Mucosa of descending colon (tissue), 3 donors: ENCODE data around the gene SPTBN1. TPM values are rescaled to one million over a fixed set of nuclear protein-coding genes. Genes with fewer than 3 reads are reported as not detected.

Source experiments
- ATAC-seq: fragments of 200-7000 bp; cut with Tn5 transposase; one replicate; pipeline ENCODE4 v1.9.1; 2020; ENCODE audit warnings: mild to moderate bottlenecking, moderate library complexity
- DNase-seq, 3 donors: peaks; one replicate each; pipeline ENCODE4 v3.0.0-alpha.2; 2020
- H3K36me3 ChIP-seq: fragments of 200-600 bp; one replicate; pipeline ENCODE4 v1.8.0; 2021; ENCODE audit warnings: low read depth, mild to moderate bottlenecking
- H3K4me1 ChIP-seq: fragments of 200-600 bp; one replicate; pipeline ENCODE4 v1.8.0; 2021; ENCODE audit warnings: low read depth, mild to moderate bottlenecking
- H3K4me3 ChIP-seq: fragments of 200-600 bp; one replicate; pipeline ENCODE4 v1.8.0; 2021; ENCODE audit warnings: mild to moderate bottlenecking
- H3K9me3 ChIP-seq: fragments of 200-600 bp; one replicate; pipeline ENCODE4 v1.8.0; 2021; ENCODE audit warnings: mild to moderate bottlenecking
- intact Hi-C, 2 donors: fragments of 100-400 bp; cut with DNase I in 1 of 2; cut with micrococcal nuclease in 1 of 2; formaldehyde crosslinking; loops; one replicate each; pipeline versions ENCODE4 v1.11.0 to v1.11.1; 2022; cut with DNase I, micrococcal nuclease
- total RNA-seq, 3 donors: library from RNA; stranded (reverse); fragmentation: NEBNext Ultra II Directional in 2 of 3; extraction: Animal tissue kit (Norgen Biotek cat#: 25700) in 2 of 3; gene quantifications; one replicate each; pipeline versions ENCODE4 v1.2.1 to v1.2.4, GENCODE V29; 2021 to 2023
- TF ChIP-seq, protein P1 (sequence below): fragments of 200-600 bp; IDR thresholded peaks from one replicate; pipeline ENCODE4 v1.8.0; 2022; ENCODE audit warnings: antibody characterized with exemption, mild to moderate bottlenecking
- donor health status: DM: no; HTN: no; CAD: no; lungs with moderate emphysema.
- donor health status: DM: no; HTN: no; CAD: no.
- donor health status: DM: no; HTN: yes; CAD: no.

The SPTBN1 gene
- total RNA-seq, 3 donors from 2014 or later = 237 to 396 (median 392) TPM

DNA sequence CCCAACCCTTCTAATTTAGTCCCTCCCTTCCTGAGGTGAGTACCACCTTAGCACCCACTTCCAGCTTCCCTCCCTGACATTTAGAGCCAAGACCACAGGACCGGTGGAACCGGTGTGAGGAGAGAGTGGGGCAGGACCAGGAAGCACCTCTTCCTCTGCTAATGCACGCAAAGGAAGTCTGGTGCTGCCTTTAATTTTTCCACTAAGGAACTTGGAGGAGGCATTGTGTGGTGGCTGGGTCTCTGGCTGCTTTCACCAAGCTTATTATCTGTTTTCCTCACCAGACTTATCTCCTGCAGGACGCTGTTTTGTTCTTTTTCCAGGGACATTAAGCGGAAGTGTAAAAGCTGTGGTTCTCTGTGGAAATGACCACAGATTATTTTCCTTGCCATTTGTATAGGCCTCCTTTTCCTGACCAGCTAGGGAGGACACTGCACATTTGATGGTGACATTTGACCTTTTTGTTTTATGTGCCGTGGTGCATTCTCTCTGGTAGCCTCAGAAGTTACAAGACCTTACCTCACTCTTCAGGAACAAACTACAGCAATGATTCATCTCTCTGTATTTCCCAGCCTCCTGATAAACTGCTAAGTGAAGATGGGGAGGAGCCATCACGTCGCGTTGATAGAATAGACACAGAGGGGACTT is 39.8 kb upstream of the SPTBN1 start:
- no peaks in the 10 kb centered on the region for H3K9me3 ChIP-seq
- no peaks in the 10 kb centered on the region for H3K36me3 ChIP-seq
- TF ChIP-seq, protein P1, sequence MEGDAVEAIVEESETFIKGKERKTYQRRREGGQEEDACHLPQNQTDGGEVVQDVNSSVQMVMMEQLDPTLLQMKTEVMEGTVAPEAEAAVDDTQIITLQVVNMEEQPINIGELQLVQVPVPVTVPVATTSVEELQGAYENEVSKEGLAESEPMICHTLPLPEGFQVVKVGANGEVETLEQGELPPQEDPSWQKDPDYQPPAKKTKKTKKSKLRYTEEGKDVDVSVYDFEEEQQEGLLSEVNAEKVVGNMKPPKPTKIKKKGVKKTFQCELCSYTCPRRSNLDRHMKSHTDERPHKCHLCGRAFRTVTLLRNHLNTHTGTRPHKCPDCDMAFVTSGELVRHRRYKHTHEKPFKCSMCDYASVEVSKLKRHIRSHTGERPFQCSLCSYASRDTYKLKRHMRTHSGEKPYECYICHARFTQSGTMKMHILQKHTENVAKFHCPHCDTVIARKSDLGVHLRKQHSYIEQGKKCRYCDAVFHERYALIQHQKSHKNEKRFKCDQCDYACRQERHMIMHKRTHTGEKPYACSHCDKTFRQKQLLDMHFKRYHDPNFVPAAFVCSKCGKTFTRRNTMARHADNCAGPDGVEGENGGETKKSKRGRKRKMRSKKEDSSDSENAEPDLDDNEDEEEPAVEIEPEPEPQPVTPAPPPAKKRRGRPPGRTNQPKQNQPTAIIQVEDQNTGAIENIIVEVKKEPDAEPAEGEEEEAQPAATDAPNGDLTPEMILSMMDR = no peak
- no peaks in the 10 kb centered on the region for H3K4me1 ChIP-seq
- DNase-seq (no peak), ATAC-seq (no peak)
- intact Hi-C loops = no loop called here
- H3K4me3 ChIP-seq = no peak overlapping the region

GRCh38 chr2:54416938-54417337 is 39.2 kb upstream of the SPTBN1 start:
- intact Hi-C loops = no loop called here
- no peak for ATAC-seq
- Histone ChIP-seq H3K9me3 (no peaks in the 10 kb centered on the region), H3K4me1 (no peaks in the 10 kb centered on the region), H3K4me3 (no peak overlapping the region), H3K36me3 (no peaks in the 10 kb centered on the region)
- TF ChIP-seq, protein P1 = no peak
- DNase-seq = no peak

DNA sequence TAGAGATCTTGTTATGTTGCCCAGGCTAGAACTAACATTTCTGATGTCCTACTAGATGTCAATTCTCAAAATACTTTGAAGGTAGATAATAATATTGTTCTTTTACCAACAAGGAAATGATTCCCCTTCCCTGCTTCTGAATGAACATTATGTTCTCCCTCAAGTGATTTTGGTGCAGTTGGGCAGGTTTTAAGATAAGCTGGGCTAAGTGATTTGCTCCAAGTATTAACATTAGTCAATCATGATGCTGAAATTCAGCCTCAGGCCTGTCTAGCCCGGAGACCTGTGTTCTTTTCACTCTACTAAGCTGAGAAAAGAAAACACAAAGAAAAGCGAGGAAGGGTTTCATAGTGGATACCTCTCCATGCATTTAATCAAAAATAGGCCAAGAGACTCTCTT is 38.5 kb upstream of the SPTBN1 start:
- Histone ChIP-seq H3K4me1 (no peaks in the 10 kb centered on the region), H3K4me3 (no peak overlapping the region), H3K9me3 (no peaks in the 10 kb centered on the region), H3K36me3 (no peaks in the 10 kb centered on the region)
- TF ChIP-seq, protein P1 = no peak
- DNase-seq (no peak), ATAC-seq (no peak)
- intact Hi-C loops = no loop called here

- intact Hi-C loops = no loop called here
- ATAC-seq (no peak), DNase-seq (no peak)
- TF ChIP-seq, protein P1 = no peak
- Histone ChIP-seq H3K9me3 (no peaks in the 10 kb centered on the region), H3K36me3 (no peaks in the 10 kb centered on the region), H3K4me3 (no peak overlapping the region), H3K4me1 (no peaks in the 10 kb centered on the region)
Measured at GRCh38 chr2:54419388-54419787, 36.7 kb upstream of the SPTBN1 start.

DNA sequence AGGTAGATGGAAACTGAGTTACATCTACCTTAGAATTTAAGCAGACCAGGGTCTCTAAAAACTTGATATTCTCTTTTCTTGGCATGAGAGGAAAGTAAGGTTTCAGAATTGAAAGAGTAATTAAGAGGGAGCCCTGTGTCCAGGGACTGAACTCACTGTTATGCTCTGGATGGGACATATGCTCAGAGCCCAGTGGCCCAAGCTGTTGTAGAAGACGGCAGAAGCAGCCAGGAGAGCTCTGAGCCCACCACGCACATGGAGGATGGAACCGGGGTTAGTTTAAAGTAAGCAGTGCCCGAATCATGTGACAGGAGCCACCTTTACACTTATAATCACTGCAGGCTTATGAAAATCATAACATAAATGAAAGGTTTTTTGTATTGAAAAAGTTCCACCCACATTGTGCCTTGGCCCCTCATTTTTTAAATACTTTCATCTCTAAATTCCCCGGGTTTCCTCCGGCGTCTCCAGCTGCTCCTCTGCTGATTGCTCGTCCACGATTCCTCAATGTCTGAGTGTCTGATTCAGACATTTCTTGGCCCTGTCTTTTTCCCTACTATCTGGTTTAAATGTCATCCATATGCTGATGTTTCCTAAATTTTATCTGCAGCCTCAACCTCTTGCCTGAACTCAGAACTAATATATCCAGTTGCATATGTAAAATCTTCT is 36.1 kb upstream of the SPTBN1 start:
- Histone ChIP-seq H3K4me3 (no peak overlapping the region), H3K36me3 (no peaks in the 10 kb centered on the region), H3K9me3 (no peaks in the 10 kb centered on the region), H3K4me1 (no peaks in the 10 kb centered on the region)
- TF ChIP-seq, protein P1 = no peak
- DNase-seq (no peak), ATAC-seq (no peak)
- intact Hi-C loops = no loop called here
